Fibroblast of skin of left biceps (primary cell): ENCODE results near the gene BCAN.

Experiments used
- DNase-seq, 2 experiments: peaks; one replicate each; pipeline ENCODE4 v3.0.0-alpha.2; 2013; ENCODE audit warnings: low read depth in 2 of 2

Gene BCAN

DNA sequence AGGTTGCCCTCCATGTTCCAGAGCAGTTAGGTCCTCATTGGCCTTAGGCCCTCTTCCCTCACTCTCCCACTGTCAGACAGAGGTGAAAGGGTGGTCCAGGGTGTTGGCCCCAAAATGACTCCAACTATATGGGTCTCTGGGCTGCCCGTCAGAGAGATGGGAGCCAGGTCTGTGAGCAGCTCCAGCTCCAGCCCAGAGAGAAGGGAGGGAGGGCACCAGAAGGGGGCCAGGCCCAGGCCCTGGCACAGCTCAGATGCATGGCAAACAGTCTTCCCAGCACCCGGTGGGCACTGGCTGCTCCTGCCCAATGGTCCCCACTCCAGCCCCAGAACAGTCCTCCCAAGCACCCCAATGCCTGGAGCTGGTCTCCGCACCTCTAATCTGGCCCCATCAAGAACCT lies 2.2 kb downstream of the BCAN start:
- DNase-seq, result no peak

DNA sequence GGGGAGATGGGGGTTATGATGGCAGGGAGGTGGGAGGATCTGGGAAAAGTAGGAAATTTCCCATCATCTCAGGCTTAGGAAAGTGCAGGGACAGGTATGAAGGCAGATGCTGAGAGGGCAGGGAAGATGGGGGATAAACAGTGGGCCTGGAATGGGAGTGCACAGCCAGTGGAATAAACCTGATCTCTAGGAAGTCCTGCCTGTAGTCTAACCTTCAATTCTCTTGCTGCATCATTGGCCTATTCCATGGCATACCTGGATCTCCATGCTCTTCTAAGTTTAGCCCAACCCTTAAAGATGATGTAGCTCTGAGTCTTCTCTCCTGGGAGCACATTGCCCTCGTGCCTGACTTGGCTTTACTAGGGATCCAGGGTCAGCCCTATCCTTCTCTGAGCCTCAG lies 2.7 kb downstream of the BCAN start:
- DNase-seq, result no peak

DNA sequence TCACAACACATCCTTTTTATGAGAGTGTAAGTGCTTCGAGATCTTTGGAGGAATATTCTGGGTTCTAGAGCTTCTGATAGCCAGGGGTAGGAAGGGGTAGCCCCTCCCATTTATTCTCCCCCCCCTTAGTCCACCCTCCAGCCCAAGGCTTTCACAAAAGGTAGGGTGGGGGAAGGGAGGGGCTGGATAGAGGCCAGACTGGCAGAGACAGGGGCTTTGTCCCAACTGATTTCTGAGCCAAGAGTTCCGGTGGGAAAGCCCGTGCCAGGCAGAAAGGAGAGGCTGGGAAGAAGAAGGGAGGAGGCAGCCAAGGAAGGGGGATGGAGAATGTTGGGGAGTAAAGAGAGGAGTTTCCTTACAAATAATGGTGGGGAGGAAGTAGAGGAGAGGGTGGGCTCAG lies 3.1 kb downstream of the BCAN start:
- no peak for DNase-seq

DNA sequence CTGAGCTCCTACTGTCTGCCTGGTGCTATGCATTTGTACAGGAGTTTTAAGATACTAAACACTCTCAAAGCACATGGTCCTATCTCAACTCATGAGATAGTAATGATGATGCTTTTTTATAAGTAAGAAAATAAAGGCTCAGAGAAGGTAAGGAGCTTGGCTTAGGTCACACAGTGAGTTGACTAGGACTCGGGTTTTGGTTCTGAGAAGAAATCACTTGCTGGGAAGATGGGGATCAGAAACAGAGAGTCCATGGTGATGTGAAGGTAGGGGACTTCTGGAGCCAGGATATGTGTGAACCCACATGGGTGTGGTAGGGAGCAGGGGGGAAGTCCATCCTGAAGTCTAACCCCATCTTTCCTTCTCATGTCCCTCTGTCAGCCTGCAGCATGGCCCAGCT lies 3.7 kb downstream of the BCAN start:
- no peak for DNase-seq

DNA sequence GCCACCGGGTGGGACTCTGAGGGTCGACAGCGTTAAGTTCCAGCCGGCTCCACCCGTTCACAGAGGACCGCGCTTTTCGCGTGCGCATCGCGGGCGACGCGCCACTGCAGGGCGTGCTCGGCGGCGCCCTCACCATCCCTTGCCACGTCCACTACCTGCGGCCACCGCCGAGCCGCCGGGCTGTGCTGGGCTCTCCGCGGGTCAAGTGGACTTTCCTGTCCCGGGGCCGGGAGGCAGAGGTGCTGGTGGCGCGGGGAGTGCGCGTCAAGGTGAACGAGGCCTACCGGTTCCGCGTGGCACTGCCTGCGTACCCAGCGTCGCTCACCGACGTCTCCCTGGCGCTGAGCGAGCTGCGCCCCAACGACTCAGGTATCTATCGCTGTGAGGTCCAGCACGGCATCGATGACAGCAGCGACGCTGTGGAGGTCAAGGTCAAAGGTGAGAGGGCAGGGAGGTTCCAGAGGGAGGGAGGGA lies 4.9 kb downstream of the BCAN start:
- no peak for DNase-seq

DNA sequence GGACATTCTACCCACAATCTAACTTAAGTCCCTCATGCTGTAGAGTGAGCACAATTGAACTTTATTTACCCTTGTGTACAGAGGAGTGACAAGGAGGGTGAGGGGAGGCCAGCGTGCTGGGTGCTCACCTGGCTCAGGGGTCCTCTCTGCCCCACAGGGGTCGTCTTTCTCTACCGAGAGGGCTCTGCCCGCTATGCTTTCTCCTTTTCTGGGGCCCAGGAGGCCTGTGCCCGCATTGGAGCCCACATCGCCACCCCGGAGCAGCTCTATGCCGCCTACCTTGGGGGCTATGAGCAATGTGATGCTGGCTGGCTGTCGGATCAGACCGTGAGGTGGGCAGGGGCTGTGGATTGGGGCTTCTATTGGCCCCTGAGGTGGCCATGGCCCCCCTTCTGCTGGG lies 5.4 kb downstream of the BCAN start:
- DNase-seq, result no peak

DNA sequence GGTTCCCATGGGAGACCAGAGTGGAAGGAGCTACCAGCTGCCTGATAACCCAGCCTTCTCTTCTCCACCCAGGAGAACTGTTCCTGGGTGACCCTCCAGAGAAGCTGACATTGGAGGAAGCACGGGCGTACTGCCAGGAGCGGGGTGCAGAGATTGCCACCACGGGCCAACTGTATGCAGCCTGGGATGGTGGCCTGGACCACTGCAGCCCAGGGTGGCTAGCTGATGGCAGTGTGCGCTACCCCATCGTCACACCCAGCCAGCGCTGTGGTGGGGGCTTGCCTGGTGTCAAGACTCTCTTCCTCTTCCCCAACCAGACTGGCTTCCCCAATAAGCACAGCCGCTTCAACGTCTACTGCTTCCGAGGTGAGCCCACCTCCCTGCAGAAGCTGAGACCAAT lies 6.6 kb downstream of the BCAN start:
- DNase-seq, result no peak

DNA sequence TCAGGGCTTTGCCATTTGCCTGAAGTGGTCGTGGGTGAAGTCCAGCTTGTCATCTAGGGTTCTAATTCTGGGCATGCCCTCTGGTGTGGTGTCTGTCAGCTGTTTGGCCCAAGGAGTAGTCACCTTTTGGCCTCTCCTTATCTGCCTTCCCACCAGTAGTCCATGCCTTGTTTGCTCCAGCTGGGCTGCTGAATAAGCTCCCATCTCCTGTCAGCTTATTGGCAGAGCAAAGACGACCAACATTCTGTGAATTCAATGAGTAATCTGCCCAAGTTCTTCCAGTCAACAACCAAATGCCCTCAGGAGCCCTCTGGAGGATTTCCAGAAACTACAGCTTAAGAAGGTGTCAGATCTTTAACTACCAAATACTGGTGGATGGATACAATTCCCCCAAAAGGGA lies 7.0 kb downstream of the BCAN start:
- no peak for DNase-seq

DNA sequence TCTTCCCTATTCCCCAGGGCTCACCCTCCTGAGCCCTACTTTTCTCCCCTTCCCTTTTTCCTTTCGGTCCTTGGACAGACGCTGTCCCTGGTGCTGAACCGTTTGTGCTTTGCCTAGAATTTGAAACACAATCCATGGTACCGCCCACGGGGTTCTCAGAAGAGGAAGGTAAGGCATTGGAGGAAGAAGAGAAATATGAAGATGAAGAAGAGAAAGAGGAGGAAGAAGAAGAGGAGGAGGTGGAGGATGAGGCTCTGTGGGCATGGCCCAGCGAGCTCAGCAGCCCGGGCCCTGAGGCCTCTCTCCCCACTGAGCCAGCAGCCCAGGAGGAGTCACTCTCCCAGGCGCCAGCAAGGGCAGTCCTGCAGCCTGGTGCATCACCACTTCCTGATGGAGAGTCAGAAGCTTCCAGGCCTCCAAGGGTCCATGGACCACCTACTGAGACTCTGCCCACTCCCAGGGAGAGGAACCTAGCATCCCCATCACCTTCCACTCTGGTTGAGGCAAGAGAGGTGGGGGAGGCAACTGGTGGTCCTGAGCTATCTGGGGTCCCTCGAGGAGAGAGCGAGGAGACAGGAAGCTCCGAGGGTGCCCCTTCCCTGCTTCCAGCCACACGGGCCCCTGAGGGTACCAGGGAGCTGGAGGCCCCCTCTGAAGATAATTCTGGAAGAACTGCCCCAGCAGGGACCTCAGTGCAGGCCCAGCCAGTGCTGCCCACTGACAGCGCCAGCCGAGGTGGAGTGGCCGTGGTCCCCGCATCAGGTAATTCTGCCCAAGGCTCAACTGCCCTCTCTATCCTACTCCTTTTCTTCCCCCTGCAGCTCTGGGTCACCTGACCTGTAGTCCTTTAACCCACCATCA lies 10.4 kb downstream of the BCAN start:
- no peak for DNase-seq

DNA sequence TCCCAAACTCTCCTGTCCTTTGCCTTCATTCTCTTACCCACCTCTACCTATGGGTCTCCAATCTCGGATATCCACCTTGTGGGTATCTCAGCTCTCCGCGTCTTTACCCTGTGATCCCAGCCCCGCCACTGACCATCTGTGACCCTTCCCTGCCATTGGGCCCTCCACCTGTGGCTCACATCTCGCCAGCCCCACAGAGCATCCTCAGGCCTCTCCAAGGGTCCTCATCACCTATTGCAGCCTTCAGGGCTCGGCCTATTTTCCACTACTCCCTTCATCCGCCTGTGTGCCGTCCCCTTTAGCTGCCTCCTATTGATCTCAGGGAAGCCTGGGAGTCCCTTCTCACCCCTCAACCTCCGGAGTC lies 11.1 kb downstream of the BCAN start:
- DNase-seq, result no peak

DNA sequence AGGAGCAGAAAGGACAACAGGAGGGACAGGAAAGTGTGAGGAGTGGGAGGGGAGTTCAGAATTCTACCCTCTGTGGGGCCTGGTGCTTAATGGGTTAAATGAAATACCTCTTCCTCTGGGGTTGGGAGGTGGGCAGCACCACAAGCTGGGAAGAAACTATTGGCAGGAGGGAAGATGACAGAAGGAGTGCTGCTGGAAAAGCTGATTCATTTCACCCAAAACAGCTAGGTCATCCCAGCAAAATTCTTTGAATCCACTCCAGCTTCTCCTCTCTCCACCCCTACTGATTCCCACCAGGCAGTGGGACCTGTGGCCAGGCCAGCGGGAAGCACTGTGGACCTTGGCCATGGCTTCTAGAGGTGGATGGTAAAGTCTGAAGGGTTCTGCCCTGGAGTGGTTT lies 12.8 kb downstream of the BCAN start:
- no peak for DNase-seq

DNA sequence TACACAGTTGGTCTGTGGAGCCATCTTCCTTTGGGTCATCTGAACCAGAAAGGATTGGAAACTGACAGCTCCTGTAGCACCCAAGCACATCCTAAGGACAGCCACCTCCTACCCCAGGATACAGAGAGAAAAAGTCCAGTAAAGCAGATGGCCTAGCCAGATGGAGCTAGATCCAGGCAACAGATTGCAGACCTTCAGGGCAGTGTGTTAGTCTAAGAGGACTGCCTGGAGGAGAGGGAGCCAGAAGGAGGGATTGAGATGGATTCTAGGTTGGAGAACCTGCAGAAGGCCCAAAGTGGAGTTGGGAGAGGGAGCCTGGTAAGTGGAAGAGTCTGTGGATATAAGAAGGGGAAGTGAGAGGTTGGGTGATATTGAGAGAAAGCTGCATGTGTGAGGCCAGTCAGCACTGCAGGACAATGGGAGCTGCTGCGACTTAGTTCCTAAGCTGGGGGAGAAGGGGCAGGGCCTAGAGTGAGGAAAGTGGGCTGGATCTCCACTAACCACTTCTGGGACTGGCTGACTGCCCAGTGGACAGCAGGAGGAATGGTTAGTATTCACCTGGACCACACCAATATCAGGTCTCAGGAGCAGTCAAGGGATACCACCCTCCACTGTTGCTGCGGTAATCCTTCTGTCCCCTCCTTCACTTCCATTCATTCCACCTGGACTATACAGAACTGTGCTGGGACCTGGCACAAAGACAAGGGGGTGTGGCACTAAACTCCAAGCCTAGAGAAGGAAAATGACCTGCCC lies 13.4 kb downstream of the BCAN start:
- DNase-seq, result no peak

DNA sequence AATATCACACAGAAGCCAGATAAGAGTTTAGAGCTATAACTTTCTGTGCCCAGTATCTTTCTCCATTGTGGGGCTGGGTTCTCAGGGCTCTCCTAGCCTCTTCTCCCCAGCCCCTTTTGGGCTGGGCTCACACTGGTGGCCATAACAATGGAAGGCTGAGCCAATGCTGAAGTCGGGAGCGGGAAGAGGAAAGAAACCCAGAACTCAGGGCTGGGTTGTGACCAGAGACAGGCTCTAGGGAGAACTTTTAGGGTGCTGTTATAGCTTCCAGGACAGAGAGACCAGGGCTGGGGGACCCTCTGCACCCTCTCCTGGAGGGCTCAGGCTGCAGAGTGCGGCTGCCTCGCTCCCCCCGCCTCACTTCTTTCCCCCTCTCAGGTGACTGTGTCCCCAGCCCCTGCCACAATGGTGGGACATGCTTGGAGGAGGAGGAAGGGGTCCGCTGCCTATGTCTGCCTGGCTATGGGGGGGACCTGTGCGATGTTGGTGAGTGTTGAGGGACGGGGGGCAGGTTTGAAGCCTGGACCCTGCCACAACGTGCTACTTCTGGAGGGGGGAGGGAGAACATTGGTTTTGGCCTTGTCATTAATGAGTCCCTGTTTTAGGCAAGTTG lies 14.1 kb downstream of the BCAN start:
- DNase-seq, result no peak

DNA sequence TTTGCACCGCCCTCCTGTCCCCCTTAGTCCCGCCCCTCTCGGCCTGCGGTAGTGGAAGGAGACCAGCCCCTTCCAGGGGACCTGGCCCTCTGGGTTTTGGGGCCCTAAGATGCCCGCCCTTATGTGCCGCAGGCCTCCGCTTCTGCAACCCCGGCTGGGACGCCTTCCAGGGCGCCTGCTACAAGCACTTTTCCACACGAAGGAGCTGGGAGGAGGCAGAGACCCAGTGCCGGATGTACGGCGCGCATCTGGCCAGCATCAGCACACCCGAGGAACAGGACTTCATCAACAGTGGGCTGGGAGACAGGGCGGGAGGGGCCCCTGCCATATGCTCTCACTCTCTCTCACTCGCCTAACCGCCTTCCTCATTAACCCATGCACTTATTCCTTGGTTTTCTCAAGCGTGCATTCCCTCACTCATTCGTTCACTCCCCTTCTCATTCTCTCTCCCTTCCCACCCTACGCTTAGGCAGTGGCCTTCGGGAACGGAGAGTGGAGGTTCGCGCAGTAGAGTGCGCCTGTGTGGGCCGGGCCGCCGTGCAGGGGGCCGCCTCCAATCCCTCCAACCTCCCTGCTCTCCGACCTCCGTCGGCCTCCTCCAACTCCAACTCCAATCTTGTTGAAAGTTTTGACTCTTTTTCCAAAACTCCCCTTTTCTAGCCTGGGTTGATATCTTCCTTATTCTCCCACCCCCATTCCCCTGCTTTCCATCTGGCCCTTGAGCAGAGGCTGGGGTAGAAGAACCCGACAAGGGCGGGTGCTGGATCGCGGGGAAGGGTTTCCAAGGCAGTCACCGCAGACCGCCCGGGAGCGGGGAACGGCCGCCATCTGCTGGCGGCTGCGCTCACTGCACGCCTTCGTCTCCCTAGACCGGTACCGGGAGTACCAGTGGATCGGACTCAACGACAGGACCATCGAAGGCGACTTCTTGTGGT lies 15.2 kb downstream of the BCAN start:
- no peak for DNase-seq

DNA sequence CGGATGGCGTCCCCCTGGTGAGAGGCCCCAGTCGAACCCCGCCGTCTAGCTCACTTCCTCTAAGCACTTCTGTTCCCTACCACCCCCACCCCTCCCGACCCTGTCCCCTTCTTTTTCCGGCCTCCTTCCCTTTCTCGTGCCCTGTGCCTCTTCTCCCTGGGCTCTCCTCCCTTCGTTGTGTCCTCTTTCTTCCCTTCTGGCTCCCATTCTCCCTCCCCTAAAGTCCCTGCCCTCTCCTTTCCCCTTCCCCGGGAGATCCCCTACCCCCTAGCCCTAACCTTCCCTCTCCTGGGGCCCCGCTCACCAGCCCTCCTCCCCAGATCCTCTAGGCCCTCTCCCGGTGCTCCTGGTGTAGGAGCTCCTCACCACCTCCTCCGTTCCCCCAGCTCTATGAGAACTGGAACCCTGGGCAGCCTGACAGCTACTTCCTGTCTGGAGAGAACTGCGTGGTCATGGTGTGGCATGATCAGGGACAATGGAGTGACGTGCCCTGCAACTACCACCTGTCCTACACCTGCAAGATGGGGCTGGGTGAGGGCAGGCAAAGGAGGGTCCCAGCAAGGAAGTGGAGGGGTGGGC lies 15.9 kb downstream of the BCAN start:
- DNase-seq, result no peak

DNA sequence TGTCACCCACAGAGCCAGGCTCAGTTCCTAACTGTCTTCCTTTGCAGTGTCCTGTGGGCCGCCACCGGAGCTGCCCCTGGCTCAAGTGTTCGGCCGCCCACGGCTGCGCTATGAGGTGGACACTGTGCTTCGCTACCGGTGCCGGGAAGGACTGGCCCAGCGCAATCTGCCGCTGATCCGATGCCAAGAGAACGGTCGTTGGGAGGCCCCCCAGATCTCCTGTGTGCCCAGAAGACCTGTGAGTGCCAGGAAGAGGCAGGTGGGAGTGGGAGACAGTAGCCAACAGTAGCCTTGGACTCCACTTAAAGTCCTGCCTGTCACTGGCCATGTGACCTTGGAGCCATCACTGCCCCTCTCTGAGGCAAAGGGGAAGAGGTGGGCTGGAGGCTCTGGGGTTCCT lies 16.6 kb downstream of the BCAN start:
- no peak for DNase-seq

DNA sequence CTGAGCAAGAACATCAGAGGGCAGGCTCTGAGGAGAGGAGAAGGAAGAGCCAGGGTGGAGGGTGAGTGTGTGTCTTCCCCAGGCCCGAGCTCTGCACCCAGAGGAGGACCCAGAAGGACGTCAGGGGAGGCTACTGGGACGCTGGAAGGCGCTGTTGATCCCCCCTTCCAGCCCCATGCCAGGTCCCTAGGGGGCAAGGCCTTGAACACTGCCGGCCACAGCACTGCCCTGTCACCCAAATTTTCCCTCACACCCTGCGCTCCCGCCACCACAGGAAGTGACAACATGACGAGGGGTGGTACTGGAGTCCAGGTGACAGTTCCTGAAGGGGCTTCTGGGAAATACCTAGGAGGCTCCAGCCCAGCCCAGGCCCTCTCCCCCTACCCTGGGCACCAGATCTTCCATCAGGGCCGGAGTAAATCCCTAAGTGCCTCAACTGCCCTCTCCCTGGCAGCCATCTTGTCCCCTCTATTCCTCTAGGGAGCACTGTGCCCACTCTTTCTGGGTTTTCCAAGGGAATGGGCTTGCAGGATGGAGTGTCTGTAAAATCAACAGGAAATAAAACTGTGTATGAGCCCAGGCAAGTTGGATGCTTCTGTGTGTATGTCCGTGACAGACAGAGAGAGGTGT lies 17.1 kb downstream of the BCAN start:
- DNase-seq, result no peak

DNA sequence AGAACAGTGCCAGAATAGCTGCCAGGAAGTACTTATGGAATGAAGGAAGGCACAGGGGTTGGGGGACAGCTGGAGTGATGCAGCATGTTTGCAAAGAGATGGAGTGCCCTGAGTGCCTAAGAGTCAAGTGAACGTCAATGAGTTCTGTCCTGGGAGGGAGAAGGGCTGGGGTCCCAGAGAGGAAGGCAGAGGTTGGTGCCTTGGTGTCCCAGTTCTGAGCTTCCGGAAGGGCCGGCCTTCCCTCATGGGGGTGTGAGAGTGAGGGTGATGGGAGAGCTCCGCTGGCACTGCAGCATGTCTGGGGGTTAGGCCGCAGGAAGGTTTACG lies 17.7 kb downstream of the BCAN start:
- no peak for DNase-seq

DNA sequence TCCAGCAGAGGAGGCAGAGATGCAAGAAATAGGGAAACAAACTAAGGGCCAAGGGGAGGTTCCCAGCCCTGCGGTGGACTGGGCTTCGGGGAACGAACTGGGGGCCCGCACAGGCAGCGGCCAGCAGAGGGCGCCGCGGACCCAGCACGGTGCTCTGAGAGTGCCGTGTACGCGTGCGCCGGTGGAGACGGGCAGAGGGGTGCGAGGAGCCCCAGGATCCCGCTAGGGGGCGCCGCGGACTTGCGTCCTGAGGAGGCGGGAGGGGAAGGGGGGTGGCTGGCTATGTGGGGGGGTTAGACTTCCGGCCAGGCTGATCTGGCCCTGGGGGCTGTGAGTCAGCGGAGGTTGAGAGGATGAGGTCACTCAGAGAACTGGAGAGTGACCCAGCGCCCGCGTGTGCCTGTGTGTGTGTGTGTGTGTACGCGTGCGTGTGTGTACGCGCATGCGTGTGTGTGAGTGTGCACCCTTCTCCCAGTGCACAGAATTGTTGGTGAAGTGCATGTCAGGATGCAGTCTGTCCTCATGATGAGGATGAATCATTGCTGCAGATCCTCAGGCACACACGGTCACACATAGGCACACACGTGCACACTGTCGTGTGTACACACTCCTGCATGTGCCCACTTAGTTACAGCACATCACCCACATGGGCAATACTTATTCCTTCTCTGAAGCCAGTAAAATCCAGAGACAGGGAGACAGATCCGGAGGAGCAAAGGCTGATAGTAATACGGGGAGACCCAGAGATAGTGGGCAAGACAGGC lies 18.3 kb downstream of the BCAN start:
- peak; percentile 85 for DNase-seq

DNA sequence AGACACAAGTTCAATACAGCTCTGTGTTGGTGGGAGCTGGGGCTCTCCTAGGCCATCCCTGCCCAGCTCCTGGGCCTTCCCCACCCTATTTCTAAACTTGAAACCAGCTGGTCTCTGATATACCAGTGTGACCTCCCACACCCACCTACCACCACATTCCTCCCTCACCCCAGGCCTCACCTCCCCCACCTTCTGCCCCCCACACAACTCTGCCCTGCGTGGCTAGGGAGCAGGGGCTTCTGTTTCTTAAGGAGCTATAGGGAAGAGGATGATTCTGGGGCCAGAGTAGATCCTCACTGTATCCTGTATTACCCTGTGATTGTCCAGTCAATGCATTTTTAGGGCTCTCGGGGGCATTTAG lies 18.8 kb downstream of the BCAN start:
- DNase-seq, result no peak
